GM18508 (cell line): ENCODE measurements around the gene HS3ST5.
"Not testable (repeated sequence)": the region's sequence is repeated elsewhere in the genome, so short reads cannot be mapped to it uniquely, and the experiment has no call there.

ENCODE experiments used
- ATAC-seq: cut with Tn5 transposase; IDR thresholded peaks from one replicate; pipeline ENCODE4 v1.9.1; 2021; ENCODE audit warnings: moderate number of reproducible peaks; ENCODE audit not compliant: insufficient read depth, unreplicated experiment

Gene HS3ST5

GRCh38 chr6:114158838-114159694, 183.8 kb downstream of the HS3ST5 start:
- no peak for ATAC-seq

GRCh38 chr6:114158411-114158810, 184.4 kb downstream of the HS3ST5 start:
- no peak for ATAC-seq

- no peak for ATAC-seq
Observed at GRCh38 chr6:114157848-114158247, 185.0 kb downstream of the HS3ST5 start.

- no peak for ATAC-seq
Observed at GRCh38 chr6:114155763-114156162, 187.1 kb downstream of the HS3ST5 start.

- no peak for ATAC-seq
Observed at GRCh38 chr6:114154812-114155211, 188.0 kb downstream of the HS3ST5 start.

GRCh38 chr6:114153448-114153847, 189.4 kb downstream of the HS3ST5 start:
- ATAC-seq: no peak

- no peak for ATAC-seq
Observed at GRCh38 chr6:114151064-114151690, 191.6 kb downstream of the HS3ST5 start.

- ATAC-seq: not testable (repeated sequence)
Observed at GRCh38 chr6:114149182-114149581, 193.6 kb downstream of the HS3ST5 start.

GRCh38 chr6:114144887-114145851, 197.7 kb downstream of the HS3ST5 start:
- no peak for ATAC-seq

- ATAC-seq: no peak
Observed at GRCh38 chr6:114142258-114142657, 200.6 kb downstream of the HS3ST5 start.

GRCh38 chr6:114140416-114140815, 202.4 kb downstream of the HS3ST5 start:
- no peak for ATAC-seq

GRCh38 chr6:114138577-114139248, 204.1 kb downstream of the HS3ST5 start:
- ATAC-seq: no peak

GRCh38 chr6:114135363-114135971, 207.4 kb downstream of the HS3ST5 start:
- no peak for ATAC-seq

GRCh38 chr6:114133816-114134215, 209.0 kb downstream of the HS3ST5 start:
- ATAC-seq: no peak

- no peak for ATAC-seq
Observed at GRCh38 chr6:114131945-114132344, 210.9 kb downstream of the HS3ST5 start.

- no peak for ATAC-seq
Observed at GRCh38 chr6:114125576-114125975, 217.2 kb downstream of the HS3ST5 start.

GRCh38 chr6:114121913-114122662, 220.7 kb downstream of the HS3ST5 start:
- ATAC-seq: no peak

- ATAC-seq: no peak
Observed at GRCh38 chr6:114119056-114119455, 223.8 kb downstream of the HS3ST5 start.

- ATAC-seq: no peak
Observed at GRCh38 chr6:114115652-114116051, 227.2 kb downstream of the HS3ST5 start.
